Naive thymus-derived CD4-positive, alpha-beta T cell (primary cell): ENCODE measurements around the gene IP6K3. TPM values are rescaled to one million over a fixed set of nuclear protein-coding genes. Genes with fewer than 3 reads are reported as not detected.

Experiments used
- ATAC-seq: fragments of 150-1000 bp; cut with Tn5 transposase; 2 replicates; pipeline ENCODE4 v1.10.0; 2021; ENCODE audit warnings: mild to moderate bottlenecking, moderate library complexity
- CTCF ChIA-PET: fragments of 350-600 bp; sonication (Branson Sonifier 250); formaldehyde crosslinking; loops from one replicate; lab custom pipeline; 2021; ENCODE audit warnings: antibody characterized with exemption; lab: Charles Lee
- POLR2A ChIA-PET: fragments of 350-600 bp; sonication (Branson Sonifier 250); formaldehyde crosslinking; loops from one replicate; lab custom pipeline; 2021; ENCODE audit warnings: antibody characterized with exemption, inconsistent platforms; lab: Charles Lee
- DNase-seq, 9 donors: peaks; one replicate each; pipeline versions ENCODE4 v3.0.0 to v3.0.0-alpha.2; 2020 to 2022; ENCODE audit warnings: mixed read lengths in 1 of 9
- H3K27ac ChIP-seq: one replicate; pipeline ENCODE4 v1.7.0; 2013; ENCODE audit warnings: mild to moderate bottlenecking, low read depth, low read length, moderate library complexity
- H3K27me3 ChIP-seq, 2 donors: one replicate each; pipeline ENCODE4 v1.7.0; 2013; ENCODE audit warnings: low read length in 2 of 2, mild to moderate bottlenecking in 2 of 2, moderate library complexity in 2 of 2; ENCODE audit not compliant: control insufficient read depth in 2 of 2, insufficient read depth in 2 of 2
- H3K36me3 ChIP-seq, 3 experiments: 1 replicate in 2 of 3; 2 replicates in 1 of 3; pipeline ENCODE4 v1.7.0; 2013; ENCODE audit warnings: low read length in 3 of 3, mild to moderate bottlenecking in 3 of 3, moderate library complexity in 1 of 3; ENCODE audit not compliant: insufficient read depth in 3 of 3, control insufficient read depth in 2 of 3
- H3K4me1 ChIP-seq, 2 donors: one replicate each; pipeline ENCODE4 v1.7.0; 2013; ENCODE audit warnings: low read length in 2 of 2, mild to moderate bottlenecking in 2 of 2, moderate library complexity in 1 of 2; ENCODE audit not compliant: control insufficient read depth in 2 of 2, insufficient read depth in 2 of 2
- H3K4me3 ChIP-seq: 2 replicates; pipeline ENCODE4 v1.7.0; 2013; ENCODE audit warnings: mild to moderate bottlenecking, low read length
- H3K9me3 ChIP-seq, 3 experiments: 1 replicate in 2 of 3; 2 replicates in 1 of 3; pipeline ENCODE4 v1.7.0; 2013; ENCODE audit warnings: low read length in 3 of 3; ENCODE audit not compliant: control insufficient read depth in 2 of 3
- H3K27ac Mint-ChIP-seq, 9 donors: one replicate each; pipeline ENCODE4 v1.8.0; 2020 to 2022; ENCODE audit warnings: mixed read lengths in 9 of 9, mild to moderate bottlenecking in 8 of 9, moderate library complexity in 5 of 9, inconsistent platforms in 2 of 9
- H3K27me3 Mint-ChIP-seq, 5 donors: one replicate each; pipeline ENCODE4 v1.8.0; 2021 to 2022; ENCODE audit warnings: mixed read lengths in 5 of 5, mild to moderate bottlenecking in 1 of 5
- H3K36me3 Mint-ChIP-seq, 5 donors: one replicate each; pipeline ENCODE4 v1.8.0; 2020 to 2022; ENCODE audit warnings: mixed read lengths in 5 of 5, mild to moderate bottlenecking in 3 of 5, inconsistent platforms in 1 of 5
- H3K4me1 Mint-ChIP-seq, 7 donors: one replicate each; pipeline ENCODE4 v1.8.0; 2020 to 2022; ENCODE audit warnings: mixed read lengths in 7 of 7, mild to moderate bottlenecking in 3 of 7, inconsistent platforms in 1 of 7
- H3K4me3 Mint-ChIP-seq, 10 donors: one replicate each; pipeline ENCODE4 v1.8.0; 2020 to 2022; ENCODE audit warnings: mild to moderate bottlenecking in 10 of 10, mixed read lengths in 10 of 10, moderate library complexity in 6 of 10, inconsistent platforms in 2 of 10
- H3K9me3 Mint-ChIP-seq, 11 donors: one replicate each; pipeline ENCODE4 v1.8.0; 2020 to 2022; ENCODE audit warnings: mixed read lengths in 11 of 11, mild to moderate bottlenecking in 4 of 11, inconsistent platforms in 1 of 11, moderate library complexity in 1 of 11
- intact Hi-C, 2 donors: fragments of 100-400 bp; cut with micrococcal nuclease; formaldehyde crosslinking; loops; one replicate each; pipeline ENCODE4 v1.15.1; 2023
- polyA plus RNA-seq, 2 donors: library from polyadenylated mRNA; unstranded; fragments of 300-500 nt; fragmentation: Illumina TruSeq; gene quantifications; one replicate each; pipeline ENCODE4 v1.2.3, GENCODE V29; 2021
- total RNA-seq, 6 experiments: library from RNA in 5 of 6; stranded (reverse) in 5 of 6; gene quantifications; 1 replicate in 5 of 6; 2 replicates in 1 of 6; pipeline ENCODE4 v1.2.3 and lab custom pipeline; 2021 to 2026

IP6K3 gene
- total and polyA plus RNA-seq, 7 experiments from 2014 or later, result not detected

DNA sequence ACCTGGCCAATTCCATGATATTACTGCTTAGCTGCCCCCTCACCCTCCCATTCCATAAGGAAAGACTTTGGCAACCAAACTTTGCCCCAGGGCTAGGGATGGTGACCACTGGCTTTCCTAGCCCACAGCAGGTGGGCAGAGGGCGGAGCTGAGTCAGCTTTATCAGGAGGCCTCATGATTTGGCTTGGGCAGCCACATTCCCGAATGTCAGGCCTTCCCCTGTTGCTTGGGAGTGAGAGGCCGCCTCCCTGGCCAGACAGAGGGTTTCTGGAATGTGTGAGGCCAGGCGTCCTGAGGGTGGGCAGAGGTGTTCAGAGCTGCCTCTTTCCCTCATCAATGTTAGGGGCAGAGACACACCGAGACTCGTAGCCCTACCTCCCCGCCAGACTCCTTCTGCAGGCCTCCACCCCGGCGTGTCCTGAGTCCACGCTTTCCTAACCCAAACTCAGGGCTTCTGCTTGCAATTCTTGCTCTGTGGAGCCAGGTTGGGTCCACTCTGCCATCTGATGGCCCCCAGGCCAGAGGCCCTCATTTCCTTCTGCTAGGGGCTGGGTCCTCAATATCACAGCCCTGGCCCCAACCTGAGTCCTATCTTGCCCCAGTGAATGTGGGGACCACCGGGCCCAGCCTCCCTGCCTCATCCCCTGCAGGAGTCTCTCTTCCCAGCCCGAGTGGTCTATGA, 54.5 kb downstream of the IP6K3 start:
- POLR2A ChIA-PET, result interaction anchor here (0.6 to 6.8 kb wide), 5 partner anchors 11 to 71 kb away, joined by 3 to 53 read pairs (median 3); partner anchors contain the start of genes ITPR3 and UQCC2
- Mint-ChIP-seq H3K27me3 (no peaks in the 10 kb centered on the region), H3K27ac (peak overlapping the region; percentile 93 to 100 (median 96)), H3K4me3 (peak overlapping the region; percentile 43 to 80 (median 64)), H3K9me3 (no peaks in the 10 kb centered on the region), H3K4me1 (peaks cover 26 to 64% (median 57%) of the 10 kb centered on the region in 7 donors), H3K36me3 (peaks cover 9 to 44% (median 19%) of the 10 kb centered on the region in 5 donors)
- H3K4me1 ChIP-seq, result peaks cover 54 to 55% of the 10 kb centered on the region in 2 donors
- DNase-seq, result no peak
- CTCF ChIA-PET, result interaction anchor here (0.7 to 1.8 kb wide), 4 partner anchors 17 to 100 kb away, joined by 3 to 6 read pairs (median 4); no protein-coding TSS in a partner anchor
- peaks cover 0 to 65% (median 0%) of the 10 kb centered on the region in 3 experiments for H3K36me3 ChIP-seq
- no peak overlapping the region for H3K4me3 ChIP-seq
- H3K9me3 ChIP-seq, result no peaks in the 10 kb centered on the region
- intact Hi-C loops, result loop anchor here in 1 of 2 donors (5.0 to 10.0 kb wide), 2 partner anchors 267 to 490 kb away; partner anchors contain the start of genes HSD17B8, RXRB, SLC39A7 and SYNGAP1
- H3K27ac ChIP-seq, result peak overlapping the region; percentile 80
- ATAC-seq, result no peak
- H3K27me3 ChIP-seq, result no peaks in the 10 kb centered on the region

- Histone ChIP-seq H3K27me3 (no peaks in the 10 kb centered on the region), H3K27ac (peak overlapping the region; percentile 80), H3K4me3 (no peak overlapping the region), H3K4me1 (peaks cover 48 to 49% of the 10 kb centered on the region in 2 donors), H3K36me3 (peaks cover 0 to 72% (median 1%) of the 10 kb centered on the region in 3 experiments), H3K9me3 (no peaks in the 10 kb centered on the region)
- Mint-ChIP-seq H3K9me3 (no peaks in the 10 kb centered on the region), H3K36me3 (peaks cover 11 to 47% (median 21%) of the 10 kb centered on the region in 5 donors), H3K27ac (peak overlapping the region; percentile 12 to 100 (median 94)), H3K4me3 (peak overlapping the region in 2 of 10 donors; percentile 33 to 54), H3K4me1 (peaks cover 24 to 57% (median 50%) of the 10 kb centered on the region in 7 donors), H3K27me3 (no peaks in the 10 kb centered on the region)
- ChIA-PET CTCF (interaction anchor here (0.7 to 0.8 kb wide), 2 partner anchors 79 to 112 kb away, joined by 3 read pairs; no protein-coding TSS in a partner anchor), POLR2A (interaction anchor here (0.6 to 6.8 kb wide), 4 partner anchors 10 to 66 kb away, joined by 3 to 53 read pairs (median 3); partner anchors contain the start of gene UQCC2)
- intact Hi-C loops, result loop anchor here in 1 of 2 donors (5.0 to 10.0 kb wide), 2 partner anchors 267 to 489 kb away; partner anchors contain the start of genes HSD17B8, RXRB, SLC39A7 and SYNGAP1
- ATAC-seq (no peak), DNase-seq (no peak)
Measured at GRCh38 chr6:33691456-33692077, 55.1 kb downstream of the IP6K3 start.

- Mint-ChIP-seq H3K4me3 (no peak overlapping the region), H3K36me3 (peaks cover 13 to 51% (median 24%) of the 10 kb centered on the region in 5 donors), H3K27ac (peak overlapping the region in 5 of 9 donors; percentile 62 to 100 (median 93)), H3K9me3 (no peaks in the 10 kb centered on the region), H3K4me1 (peaks cover 16 to 49% (median 42%) of the 10 kb centered on the region in 7 donors), H3K27me3 (no peaks in the 10 kb centered on the region)
- intact Hi-C loops, result loop anchor here in 1 of 2 donors (5.0 to 10.0 kb wide), 2 partner anchors 266 to 488 kb away; partner anchors contain the start of genes HSD17B8, RXRB, SLC39A7 and SYNGAP1
- Histone ChIP-seq H3K9me3 (no peaks in the 10 kb centered on the region), H3K4me3 (no peak overlapping the region), H3K27ac (no peak overlapping the region), H3K27me3 (no peaks in the 10 kb centered on the region), H3K4me1 (peaks cover 40 to 41% of the 10 kb centered on the region in 2 donors), H3K36me3 (peaks cover 0 to 77% (median 3%) of the 10 kb centered on the region in 3 experiments)
- DNase-seq (no peak), ATAC-seq (no peak)
- ChIA-PET CTCF (interaction anchor here (0.8 to 0.9 kb wide), 2 partner anchors 10 to 111 kb away, joined by 3 read pairs; no protein-coding TSS in a partner anchor), POLR2A (interaction anchor here (1.5 to 6.8 kb wide), 2 partner anchors 19 to 65 kb away, joined by 3 to 53 read pairs; partner anchors contain the start of gene UQCC2)
Measured at GRCh38 chr6:33690766-33691165, 55.9 kb downstream of the IP6K3 start.

DNA sequence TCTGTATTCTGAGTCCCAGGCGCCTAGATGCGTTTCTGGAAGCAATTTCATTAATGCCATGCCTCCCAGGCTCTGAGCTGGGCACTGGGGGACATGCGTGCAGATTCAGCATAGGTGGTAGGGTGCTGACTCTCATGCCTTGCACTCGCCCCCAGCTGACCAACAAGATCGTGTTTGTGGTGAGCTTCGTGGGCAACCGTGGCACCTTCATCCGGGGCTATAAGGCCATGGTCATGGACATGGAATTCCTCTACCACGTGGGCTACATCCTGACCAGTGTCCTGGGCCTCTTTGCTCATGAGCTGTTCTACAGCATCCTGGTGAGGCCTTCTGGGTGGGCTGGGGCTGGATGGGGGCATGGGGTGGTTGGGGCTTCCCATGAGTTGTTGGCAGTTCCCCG, 56.8 kb downstream of the IP6K3 start:
- H3K36me3 ChIP-seq, result peaks cover 0 to 78% (median 3%) of the 10 kb centered on the region in 3 experiments
- CTCF ChIA-PET, result interaction anchor here (0.9 kb wide), 1 partner anchor 11 kb away, joined by 3 read pairs; no protein-coding TSS in a partner anchor
- Mint-ChIP-seq H3K27ac (peak overlapping the region in 6 of 9 donors; percentile 17 to 66 (median 46)), H3K36me3 (peaks cover 13 to 58% (median 24%) of the 10 kb centered on the region in 5 donors), H3K27me3 (no peaks in the 10 kb centered on the region), H3K4me1 (peaks cover 15 to 40% (median 33%) of the 10 kb centered on the region in 7 donors), H3K4me3 (no peak overlapping the region), H3K9me3 (no peaks in the 10 kb centered on the region)
- H3K27ac ChIP-seq, result no peak overlapping the region
- POLR2A ChIA-PET, result interaction anchor here (6.8 kb wide), 1 partner anchor 20 kb away, joined by 53 read pairs; the partner anchor contains the start of gene UQCC2
- peaks cover 31 to 32% of the 10 kb centered on the region in 2 donors for H3K4me1 ChIP-seq
- no peak overlapping the region for H3K4me3 ChIP-seq
- intact Hi-C loops, result loop anchor here in 1 of 2 donors (5.0 to 10.0 kb wide), 2 partner anchors 265 to 488 kb away; partner anchors contain the start of genes HSD17B8, RXRB, SLC39A7 and SYNGAP1
- no peaks in the 10 kb centered on the region for H3K27me3 ChIP-seq
- DNase-seq (no peak), ATAC-seq (no peak)
- H3K9me3 ChIP-seq, result no peaks in the 10 kb centered on the region

GRCh38 chr6:33689148-33689494, 57.6 kb downstream of the IP6K3 start:
- peaks cover 0 to 86% (median 5%) of the 10 kb centered on the region in 3 experiments for H3K36me3 ChIP-seq
- POLR2A ChIA-PET, result no interaction called here
- Mint-ChIP-seq H3K4me1 (peaks cover 15 to 33% (median 26%) of the 10 kb centered on the region in 7 donors), H3K27me3 (no peaks in the 10 kb centered on the region), H3K9me3 (no peaks in the 10 kb centered on the region), H3K36me3 (peaks cover 13 to 61% (median 24%) of the 10 kb centered on the region in 5 donors), H3K4me3 (no peak overlapping the region), H3K27ac (peak overlapping the region in 8 of 9 donors; percentile 11 to 71 (median 64))
- peaks cover 23 to 27% of the 10 kb centered on the region in 2 donors for H3K4me1 ChIP-seq
- no peaks in the 10 kb centered on the region for H3K27me3 ChIP-seq
- CTCF ChIA-PET, result no interaction called here
- H3K4me3 ChIP-seq, result no peak overlapping the region
- ATAC-seq (no peak), DNase-seq (no peak)
- no peak overlapping the region for H3K27ac ChIP-seq
- intact Hi-C loops, result no loop called here
- H3K9me3 ChIP-seq, result no peaks in the 10 kb centered on the region
